LNCAP (cell line): ENCODE data around the gene EMC10.

Experiments
- CTCF ChIP-seq: fragments of 450-650 bp; IDR thresholded peaks from 2 replicates; pipeline ENCODE4 v1.5.1; 2017; ENCODE audit warnings: mild to moderate bottlenecking

EMC10 gene

DNA sequence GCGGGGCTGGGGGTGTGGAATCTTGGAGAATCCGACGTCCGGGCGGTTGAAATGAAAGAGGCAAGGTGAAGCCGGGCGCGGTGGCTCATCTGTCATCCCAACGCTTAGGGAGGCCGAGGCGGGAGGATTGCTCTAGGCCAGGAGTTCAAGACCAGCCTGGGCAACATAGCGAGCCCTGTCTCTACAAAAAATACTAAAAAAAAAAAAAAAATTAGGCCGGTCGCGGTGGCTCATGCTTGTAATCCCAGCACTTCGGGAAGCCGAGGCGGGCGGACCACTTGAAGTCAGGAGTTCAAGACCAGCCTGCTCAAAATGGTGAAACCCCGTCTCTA lies 566 bp downstream of the EMC10 start:
- TF ChIP-seq CTCF, result no peak

GRCh38 chr19:50477751-50478515 lies 1.6 kb downstream of the EMC10 start:
- no peak for TF ChIP-seq CTCF

DNA sequence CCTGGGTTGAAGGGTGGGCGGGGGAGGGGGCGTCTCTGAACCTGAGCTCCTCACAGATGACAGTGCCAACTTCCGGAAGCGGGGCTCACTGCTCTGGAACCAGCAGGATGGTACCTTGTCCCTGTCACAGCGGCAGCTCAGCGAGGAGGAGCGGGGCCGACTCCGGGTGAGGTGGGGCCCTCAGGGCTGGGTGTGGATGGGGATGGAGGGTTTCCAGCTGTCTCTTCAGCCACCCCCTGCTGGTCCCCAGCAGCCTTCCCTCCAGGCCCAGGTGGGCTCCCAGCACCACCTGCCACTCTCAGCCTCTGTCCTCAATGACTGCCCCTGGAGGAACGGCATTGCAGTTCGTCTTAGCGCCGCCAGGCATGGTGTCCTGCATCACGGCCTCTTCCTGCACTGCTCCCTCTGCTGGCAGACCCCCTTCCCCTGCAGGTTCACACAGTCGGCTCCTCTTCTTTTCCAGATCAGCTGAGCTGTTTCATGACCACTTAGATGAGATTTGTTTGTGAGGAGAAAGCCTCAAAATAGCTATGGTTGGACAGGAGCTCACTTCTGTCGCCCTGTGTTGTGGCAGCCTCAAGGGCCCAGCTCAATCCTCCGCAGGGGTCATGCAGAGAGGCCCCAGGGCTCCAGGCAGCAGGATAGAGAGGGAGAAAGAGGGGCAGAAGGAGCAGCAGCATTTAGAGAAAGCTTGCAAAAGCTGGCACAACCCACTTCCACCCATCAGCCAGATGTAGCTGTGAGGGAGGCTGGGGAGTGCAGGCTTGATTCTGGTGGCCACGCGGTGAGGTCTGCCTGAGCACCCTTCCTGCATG lies 2.8 kb downstream of the EMC10 start:
- TF ChIP-seq CTCF, result peak; percentile 37; the same call in 1 of the 2 replicates

DNA sequence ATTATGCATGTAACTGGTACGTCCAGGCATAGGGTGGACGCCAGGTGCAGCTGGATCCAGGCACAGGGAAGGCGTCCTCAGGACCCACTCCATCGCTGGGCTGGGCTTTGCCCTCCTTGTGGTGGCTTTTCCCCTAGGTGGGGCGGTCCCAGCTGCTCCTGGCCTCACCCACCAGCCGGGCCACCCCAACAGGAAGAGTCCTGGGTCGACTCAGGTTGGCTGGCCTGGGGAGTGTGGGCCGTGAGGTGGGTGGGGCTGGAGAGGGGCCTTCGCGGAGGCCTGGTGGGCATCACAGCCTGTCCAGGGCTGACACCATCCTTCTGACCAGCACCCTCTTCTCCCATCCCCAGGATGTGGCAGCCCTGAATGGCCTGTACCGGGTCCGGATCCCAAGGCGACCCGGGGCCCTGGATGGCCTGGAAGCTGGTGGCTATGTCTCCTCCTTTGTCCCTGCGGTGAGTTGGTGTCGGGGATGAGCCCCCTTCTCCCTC lies 3.5 kb downstream of the EMC10 start:
- no peak for TF ChIP-seq CTCF

DNA sequence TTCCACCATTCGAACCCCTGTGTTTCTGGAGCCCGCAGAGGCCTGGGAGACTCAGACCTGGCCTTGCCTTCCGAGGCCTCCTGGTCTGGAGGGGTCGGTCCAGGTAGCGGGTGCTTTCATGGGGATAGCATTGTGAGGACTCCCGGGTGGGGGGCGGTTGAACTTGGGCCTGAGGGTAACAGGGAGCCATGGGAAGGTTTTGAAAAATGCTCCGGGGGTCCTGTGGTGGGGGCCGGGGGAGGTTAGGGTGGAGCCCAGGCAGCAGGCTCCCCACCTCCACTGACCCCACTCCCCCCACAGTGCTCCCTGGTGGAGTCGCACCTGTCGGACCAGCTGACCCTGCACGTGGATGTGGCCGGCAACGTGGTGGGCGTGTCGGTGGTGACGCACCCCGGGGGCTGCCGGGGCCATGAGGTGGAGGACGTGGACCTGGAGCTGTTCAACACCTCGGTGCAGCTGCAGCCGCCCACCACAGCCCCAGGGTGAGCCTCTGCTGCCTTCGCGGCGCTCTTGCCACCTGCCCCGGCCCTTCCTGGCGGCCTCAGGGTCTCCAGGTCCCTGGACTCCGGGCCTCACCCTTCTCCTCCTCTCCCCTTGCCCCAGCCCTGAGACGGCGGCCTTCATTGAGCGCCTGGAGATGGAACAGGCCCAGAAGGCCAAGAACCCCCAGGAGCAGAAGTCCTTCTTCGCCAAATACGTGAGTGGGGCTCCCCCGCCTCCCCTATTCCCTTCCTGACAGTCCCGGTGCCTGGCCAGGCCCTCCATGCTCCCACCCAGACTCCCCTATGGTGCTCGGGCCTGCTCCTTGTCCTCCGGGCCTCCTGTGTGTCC lies 4.2 kb downstream of the EMC10 start:
- no peak for TF ChIP-seq CTCF

- no peak for TF ChIP-seq CTCF
Observed at GRCh38 chr19:50481351-50482149, 5.2 kb downstream of the EMC10 start.
